ENCODE data around the gene CLSTN1. TPM values are rescaled to one million over a fixed set of nuclear protein-coding genes. Genes with fewer than 3 reads are reported as not detected.

Gene CLSTN1
- 65.8 and 98.1 TPM in 2 replicates for total RNA-seq (ENCODE audit: low replicate concordance)

GRCh38 chr1:9823943-9824701 lies at the start of gene CLSTN1:
Gene CLSTN1, minus strand, starts transcription at chr1:9823965. Its CDS starts 232 bp downstream, at chr1:9823733.

Other genes with a start within 250 kb of the CLSTN1 start
- 1.6 and 1.8 TPM in 2 replicates for gene TMEM201, start 235.1 kb downstream of the CLSTN1 start, total RNA-seq (ENCODE audit: low replicate concordance)
- gene PIK3CD, start 172.2 kb downstream of the CLSTN1 start, total RNA-seq (ENCODE audit: low replicate concordance), result 4.4 and 6.6 TPM in 2 replicates
- gene CTNNBIP1, start 86.3 kb upstream of the CLSTN1 start, total RNA-seq (ENCODE audit: low replicate concordance), result 30.4 and 38.4 TPM in 2 replicates
- 10.6 and 17.1 TPM in 2 replicates for gene LZIC, start 119.4 kb upstream of the CLSTN1 start, total RNA-seq (ENCODE audit: low replicate concordance)
- gene NMNAT1, start 119.5 kb upstream of the CLSTN1 start, total RNA-seq (ENCODE audit: low replicate concordance), result 12.3 and 18.7 TPM in 2 replicates
- 1.9 TPM in 1 of 2 replicates, not detected in the other for gene RBP7, start 173.3 kb upstream of the CLSTN1 start, total RNA-seq (ENCODE audit: low replicate concordance)
- 16.3 and 22.9 TPM in 2 replicates for gene UBE4B, start 209.0 kb upstream of the CLSTN1 start, total RNA-seq (ENCODE audit: low replicate concordance)

Measured in smooth muscle cell of the coronary artery (primary cell).